HG03196 (cell line): ENCODE measurements around the gene RGS1.

Experiments used
- ATAC-seq: cut with Tn5 transposase; IDR thresholded peaks from one replicate; pipeline ENCODE4 v1.9.1; 2021; ENCODE audit not compliant: unreplicated experiment

The RGS1 gene

GRCh38 chr1:192610112-192610889 is 34.7 kb downstream of the RGS1 start:
- no peak for ATAC-seq

- no peak for ATAC-seq
These were observed 39.5 kb downstream of the RGS1 start for GRCh38 chr1:192615055-192615454.

- no peak for ATAC-seq
These were observed 44.6 kb downstream of the RGS1 start for GRCh38 chr1:192620071-192620635.

GRCh38 chr1:192626366-192627179 is 51.0 kb downstream of the RGS1 start:
- ATAC-seq: peak; percentile 93

GRCh38 chr1:192627901-192628300 is 52.3 kb downstream of the RGS1 start:
- ATAC-seq: no peak

GRCh38 chr1:192628396-192629057 is 53.0 kb downstream of the RGS1 start:
- no peak for ATAC-seq

GRCh38 chr1:192629612-192630011 is 54.0 kb downstream of the RGS1 start:
- no peak for ATAC-seq
